H9 (cell line): ENCODE measurements around the gene FXYD3. TPM values are rescaled to one million over a fixed set of nuclear protein-coding genes. Genes with fewer than 3 reads are reported as not detected.

ENCODE experiments used
- DNase-seq: peaks from one replicate; pipeline ENCODE4 v3.0.0-alpha.2; 2017
- H2AFZ ChIP-seq: one replicate; pipeline ENCODE4 v1.6.1; 2013; ENCODE audit warnings: mild to moderate bottlenecking, low read length, control low read depth, moderate library complexity
- H2AK5ac ChIP-seq: 2 replicates; pipeline ENCODE4 v1.6.1; 2013; ENCODE audit warnings: low read length, control low read depth, mixed read lengths; ENCODE audit not compliant: insufficient read length
- H2BK120ac ChIP-seq: one replicate; pipeline ENCODE4 v1.6.1; 2013; ENCODE audit warnings: low read depth, mild to moderate bottlenecking, low read length, control low read depth, inconsistent platforms; ENCODE audit not compliant: poor library complexity, severe bottlenecking
- H2BK12ac ChIP-seq: 2 replicates; pipeline ENCODE4 v1.6.1; 2013; ENCODE audit warnings: low read length, control low read depth, mixed read lengths, low read depth; ENCODE audit not compliant: insufficient read length
- H2BK15ac ChIP-seq: 2 replicates; pipeline ENCODE4 v1.6.1; 2013; ENCODE audit warnings: low read depth, low read length, control low read depth
- H2BK20ac ChIP-seq: one replicate; pipeline ENCODE4 v1.6.1; 2013; ENCODE audit warnings: low read depth, mild to moderate bottlenecking, low read length, control low read depth, inconsistent platforms; ENCODE audit not compliant: poor library complexity, severe bottlenecking
- H2BK5ac ChIP-seq: 2 replicates; pipeline ENCODE4 v1.6.1; 2013; ENCODE audit warnings: low read length, control low read depth, mixed read lengths; ENCODE audit not compliant: insufficient read length
- H3K14ac ChIP-seq: 2 replicates; pipeline ENCODE4 v1.6.1; 2013; ENCODE audit warnings: low read length, control low read depth; ENCODE audit not compliant: insufficient read depth
- H3K18ac ChIP-seq: 2 replicates; pipeline ENCODE4 v1.6.1; 2013; ENCODE audit warnings: low read depth, mild to moderate bottlenecking, mixed read lengths, low read length, control low read depth; ENCODE audit not compliant: insufficient read length
- H3K23ac ChIP-seq: 2 replicates; pipeline ENCODE4 v1.6.1; 2013; ENCODE audit warnings: low read length, control low read depth, mixed read lengths, low read depth; ENCODE audit not compliant: insufficient read length
- H3K23me2 ChIP-seq: 2 replicates; pipeline ENCODE4 v1.6.1; 2013; ENCODE audit warnings: low read depth, mild to moderate bottlenecking, mixed read lengths, low read length, control low read depth; ENCODE audit not compliant: insufficient read length, poor library complexity, severe bottlenecking
- H3K27ac ChIP-seq: 2 replicates; pipeline ENCODE4 v1.5.1; 2013; ENCODE audit warnings: low read length, control low read depth, mixed read lengths, low read depth; ENCODE audit not compliant: insufficient read length
- H3K27me3 ChIP-seq: 2 replicates; pipeline ENCODE4 v1.6.1; 2013; ENCODE audit warnings: low read length, control low read depth, inconsistent platforms; ENCODE audit not compliant: insufficient read depth
- H3K4ac ChIP-seq: 2 replicates; pipeline ENCODE4 v1.6.1; 2013; ENCODE audit warnings: low read depth, mild to moderate bottlenecking, control low read depth, inconsistent platforms, low read length, moderate library complexity
- H3K4me1 ChIP-seq: 2 replicates; pipeline ENCODE4 v1.6.1; 2013; ENCODE audit warnings: low read length, control low read depth, inconsistent platforms; ENCODE audit not compliant: insufficient read depth
- H3K4me2 ChIP-seq: 2 replicates; pipeline ENCODE4 v1.6.1; 2013; ENCODE audit warnings: low read length, control low read depth, mixed read lengths; ENCODE audit not compliant: insufficient read length, insufficient read depth
- H3K56ac ChIP-seq: 2 replicates; pipeline ENCODE4 v1.6.1; 2013; ENCODE audit warnings: low read depth, mild to moderate bottlenecking, mixed read lengths, low read length, control low read depth; ENCODE audit not compliant: insufficient read length
- H3K79me1 ChIP-seq: 2 replicates; pipeline ENCODE4 v1.6.1; 2013; ENCODE audit warnings: low read depth, mild to moderate bottlenecking, moderate library complexity, low read length, control low read depth, inconsistent platforms; ENCODE audit not compliant: insufficient read depth, poor library complexity, severe bottlenecking
- H3K79me2 ChIP-seq: 2 replicates; pipeline ENCODE4 v1.6.1; 2013; ENCODE audit warnings: low read length, control low read depth, inconsistent platforms; ENCODE audit not compliant: insufficient read depth
- H3K9ac ChIP-seq: 2 replicates; pipeline ENCODE4 v1.6.1; 2013; ENCODE audit warnings: low read length, control low read depth, mixed read lengths; ENCODE audit not compliant: insufficient read length; ENCODE audit errors: extremely low read depth
- H3K9me3 ChIP-seq: one replicate; pipeline ENCODE4 v1.6.1; 2013; ENCODE audit warnings: low read depth, low read length, inconsistent platforms; ENCODE audit not compliant: control insufficient read depth
- H3T11ph ChIP-seq: one replicate; pipeline ENCODE4 v1.6.1; 2013; ENCODE audit warnings: mild to moderate bottlenecking, low read length, control low read depth, inconsistent platforms
- H4K20me1 ChIP-seq: one replicate; pipeline ENCODE4 v1.6.1; 2013; ENCODE audit not compliant: control insufficient read depth, insufficient read length, insufficient read depth
- H4K5ac ChIP-seq: 2 replicates; pipeline ENCODE4 v1.6.1; 2013; ENCODE audit warnings: low read depth, mild to moderate bottlenecking, mixed read lengths, low read length, control low read depth; ENCODE audit not compliant: insufficient read length
- H4K8ac ChIP-seq: replicated peaks from 2 replicates; pipeline ENCODE4 v1.6.1; 2013; ENCODE audit warnings: low read length, control low read depth, mixed read lengths, low read depth; ENCODE audit not compliant: insufficient read length
- H4K91ac ChIP-seq: 2 replicates; pipeline ENCODE4 v1.6.1; 2013; ENCODE audit warnings: low read depth, mild to moderate bottlenecking, moderate library complexity, mixed read lengths, low read length, control low read depth; ENCODE audit not compliant: insufficient read length
- H3K27ac Mint-ChIP-seq, 3 experiments: 2 replicates in 2 of 3; 3 replicates in 1 of 3; pipeline ENCODE4 v1.8.0; 2020 to 2021; ENCODE audit warnings: mixed read lengths in 3 of 3, mild to moderate bottlenecking in 1 of 3, moderate library complexity in 1 of 3
- H3K27me3 Mint-ChIP-seq: 2 replicates; pipeline ENCODE4 v1.8.0; 2021; ENCODE audit warnings: low read depth, mild to moderate bottlenecking, moderate library complexity, mixed read lengths
- H3K36me3 Mint-ChIP-seq, 3 experiments: 2 replicates in 2 of 3; 3 replicates in 1 of 3; pipeline ENCODE4 v1.8.0; 2020 to 2021; ENCODE audit warnings: low read depth in 3 of 3, mixed read lengths in 3 of 3; ENCODE audit not compliant: insufficient read depth in 1 of 3
- H3K4me1 Mint-ChIP-seq, 2 experiments: 2 replicates each; pipeline ENCODE4 v1.8.0; 2020; ENCODE audit warnings: mixed read lengths in 2 of 2
- H3K4me3 Mint-ChIP-seq, 2 experiments: 2 replicates in 1 of 2; 3 replicates in 1 of 2; pipeline ENCODE4 v1.8.0; 2020 to 2021; ENCODE audit warnings: mild to moderate bottlenecking in 2 of 2, mixed read lengths in 2 of 2, moderate library complexity in 1 of 2
- H3K9me3 Mint-ChIP-seq, 2 experiments: 2 replicates in 1 of 2; 3 replicates in 1 of 2; pipeline ENCODE4 v1.8.0; 2020; ENCODE audit warnings: mild to moderate bottlenecking in 2 of 2, mixed read lengths in 2 of 2, moderate library complexity in 1 of 2
- CTCF ChIP-seq: fragments of 200-600 bp; sonication (generic); conservative IDR thresholded peaks from 3 replicates; pipeline ENCODE4 v1.8.0; 2021; ENCODE audit warnings: antibody characterized with exemption, mild to moderate bottlenecking
- WGBS: extraction: QIAGEN DNeasy Blood & Tissue Kit; methylation state at CpG from one replicate; pipeline ENCODE4 v1.1.7; 2013; ENCODE audit warnings: missing lambda C conversion rate, low lambda C conversion rate, mixed read lengths; ENCODE audit not compliant: insufficient read length; ENCODE audit errors: extremely low coverage; 5-methylcytosine and 5-hydroxymethylcytosine counted together
- total RNA-seq: library from RNA; stranded (reverse); gene quantifications from 2 replicates; pipeline ENCODE4 v1.2.1, GENCODE V29; 2021

The FXYD3 gene
- total RNA-seq, 1 experiment from 2014 or later, result 1.5 TPM

- H3K27ac ChIP-seq, result no peak overlapping the region
- TF ChIP-seq CTCF, result no peak
- no peak overlapping the region for H2AFZ ChIP-seq
- Mint-ChIP-seq H3K27me3 (peaks cover 9% of the 10 kb centered on the region), H3K4me1 (peaks cover 5 to 11% of the 10 kb centered on the region in 2 experiments), H3K27ac (0 out of 7 replicates have a peak overlapping the region, but pooled peaks of 1 of the 3 experiments have one; percentile 14), H3K36me3 (0 out of 7 replicates have a peak, but pooled peaks cover 0 to 4% (median 0%) of the 10 kb centered on the region in 3 experiments), H3K9me3 (peaks cover 0 to 3% of the 10 kb centered on the region in 2 experiments; a peak in 4 of 5 replicates), H3K4me3 (no peak overlapping the region)
- H3T11ph ChIP-seq, result no peak overlapping the region
- no peak overlapping the region for H4K8ac ChIP-seq
- no peak overlapping the region for H3K23ac ChIP-seq
- H4K91ac ChIP-seq, result no peak overlapping the region
- H2BK20ac ChIP-seq, result no peak overlapping the region
- H3K4me2 ChIP-seq, result no peak overlapping the region
- DNase-seq, result no peak
- no peak overlapping the region for H3K4ac ChIP-seq
- H3K4me1 ChIP-seq, result no peaks in the 10 kb centered on the region
- WGBS, result no CpG with 5 or more reads among the region's 16 CpGs
- no peak overlapping the region; the same call in 1 of the 2 replicates for H3K14ac ChIP-seq
- no peaks in the 10 kb centered on the region for H3K27me3 ChIP-seq
- H2AK5ac ChIP-seq, result no peak overlapping the region
- H4K20me1 ChIP-seq, result peaks cover 2% of the 10 kb centered on the region
- H3K23me2 ChIP-seq, result no peaks in the 10 kb centered on the region
- no peak overlapping the region for H2BK15ac ChIP-seq
- no peak overlapping the region for H2BK12ac ChIP-seq
- H3K56ac ChIP-seq, result no peak overlapping the region
- H4K5ac ChIP-seq, result no peak overlapping the region
- H3K9me3 ChIP-seq, result no peaks in the 10 kb centered on the region
- H3K79me1 ChIP-seq, result no peaks in the 10 kb centered on the region
- no peak overlapping the region for H3K9ac ChIP-seq
- no peaks in the 10 kb centered on the region for H3K79me2 ChIP-seq
- H2BK5ac ChIP-seq, result no peak overlapping the region
- no peak overlapping the region for H2BK120ac ChIP-seq
- no peak overlapping the region for H3K18ac ChIP-seq
Observed at GRCh38 chr19:35080613-35081170, 34.9 kb upstream of the FXYD3 start.
